A673 (cell line): ENCODE measurements around the gene RIMKLB.

Experiments used
- EZH2 ChIP-seq: fragments of 200-600 bp; sonication (generic); IDR thresholded peaks from 2 replicates; pipeline ENCODE4 v1.6.1; 2017; ENCODE audit warnings: borderline replicate concordance, low read depth, mild to moderate bottlenecking, mixed read lengths, antibody characterized with exemption, low read length; ENCODE audit not compliant: poor library complexity, severe bottlenecking
- TF ChIP-seq, protein P1 (sequence below): fragments of 300-800, 200-600 bp; sonication (generic); conservative IDR thresholded peaks from 2 replicates; pipeline ENCODE4 v1.5.1; 2017; ENCODE audit warnings: low read depth, mild to moderate bottlenecking, antibody characterized with exemption, low read length, moderate library complexity, mixed read lengths

DNA sequence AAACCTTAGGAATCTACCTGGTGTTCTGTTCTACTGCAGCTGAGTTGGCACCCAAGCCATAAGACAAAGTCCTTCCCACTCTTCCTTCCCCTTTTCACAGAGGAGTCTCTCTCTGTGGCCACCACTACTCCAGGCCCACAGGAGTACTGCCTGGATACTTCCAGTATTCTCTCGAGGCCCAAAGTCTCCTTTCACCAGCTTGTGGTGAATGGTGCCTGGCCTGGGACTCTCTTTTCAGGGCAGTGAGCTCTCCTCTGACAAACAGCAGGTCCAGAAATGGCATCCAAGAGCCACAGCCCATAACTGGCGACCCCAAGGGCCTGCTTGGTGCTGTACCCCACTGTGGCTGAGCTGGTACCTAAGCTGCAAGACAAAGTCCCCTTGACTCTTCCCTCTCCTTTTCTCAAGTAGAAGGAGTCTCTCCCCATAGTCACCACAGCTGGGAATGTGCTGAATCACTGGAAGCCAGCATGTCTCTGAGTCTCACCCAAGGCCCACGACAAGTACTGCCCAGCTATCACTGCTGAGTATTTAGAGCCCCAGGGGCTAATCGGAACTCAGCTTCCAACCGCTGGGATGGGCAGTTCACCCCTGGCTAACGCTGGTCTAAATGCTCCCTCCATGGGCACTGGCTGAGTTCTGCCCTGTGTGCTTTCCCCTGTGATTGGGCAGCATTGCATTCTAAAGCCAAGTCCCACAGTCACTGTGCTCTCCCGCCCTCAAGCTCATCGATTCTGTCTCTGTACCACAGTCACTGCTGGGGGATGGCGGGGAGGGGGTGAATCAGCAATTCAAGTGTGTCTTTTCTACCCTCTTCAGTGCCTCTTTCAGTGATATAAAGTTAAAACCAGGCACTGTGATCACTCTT lies 130.7 kb downstream of the RIMKLB start:
- TF ChIP-seq, protein P1, sequence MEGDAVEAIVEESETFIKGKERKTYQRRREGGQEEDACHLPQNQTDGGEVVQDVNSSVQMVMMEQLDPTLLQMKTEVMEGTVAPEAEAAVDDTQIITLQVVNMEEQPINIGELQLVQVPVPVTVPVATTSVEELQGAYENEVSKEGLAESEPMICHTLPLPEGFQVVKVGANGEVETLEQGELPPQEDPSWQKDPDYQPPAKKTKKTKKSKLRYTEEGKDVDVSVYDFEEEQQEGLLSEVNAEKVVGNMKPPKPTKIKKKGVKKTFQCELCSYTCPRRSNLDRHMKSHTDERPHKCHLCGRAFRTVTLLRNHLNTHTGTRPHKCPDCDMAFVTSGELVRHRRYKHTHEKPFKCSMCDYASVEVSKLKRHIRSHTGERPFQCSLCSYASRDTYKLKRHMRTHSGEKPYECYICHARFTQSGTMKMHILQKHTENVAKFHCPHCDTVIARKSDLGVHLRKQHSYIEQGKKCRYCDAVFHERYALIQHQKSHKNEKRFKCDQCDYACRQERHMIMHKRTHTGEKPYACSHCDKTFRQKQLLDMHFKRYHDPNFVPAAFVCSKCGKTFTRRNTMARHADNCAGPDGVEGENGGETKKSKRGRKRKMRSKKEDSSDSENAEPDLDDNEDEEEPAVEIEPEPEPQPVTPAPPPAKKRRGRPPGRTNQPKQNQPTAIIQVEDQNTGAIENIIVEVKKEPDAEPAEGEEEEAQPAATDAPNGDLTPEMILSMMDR = no peak
- TF ChIP-seq EZH2 = no peak
